Measurements from ENCODE around the gene CREG2.
A peak's percentile ranks its signal among the peaks of the same experiment; 100 is the strongest.
"Not testable (repeated sequence)": the region's sequence is repeated elsewhere in the genome, so short reads cannot be mapped to it uniquely, and the experiment has no call there.

The CREG2 gene

DNA sequence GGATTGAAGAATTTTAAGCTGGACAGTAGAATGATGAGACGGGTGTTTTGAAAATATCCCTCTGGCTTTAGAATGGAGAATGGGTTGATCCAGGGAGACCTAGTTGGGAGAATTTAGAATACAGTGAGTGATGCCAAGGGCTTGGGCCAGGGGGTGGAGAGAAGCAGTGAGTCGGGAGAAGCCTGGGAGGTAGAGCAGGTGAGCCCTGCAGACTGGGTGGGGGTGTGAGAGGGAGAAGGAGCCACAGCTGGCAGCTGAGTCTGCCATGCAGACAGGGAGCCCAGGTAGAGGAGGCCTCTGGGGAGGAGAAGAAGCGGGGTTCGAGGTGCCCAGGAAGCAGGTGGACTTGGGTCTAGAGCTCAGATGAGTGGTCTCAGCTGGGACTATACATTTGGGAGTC lies 18.2 kb downstream of the CREG2 start:
- DNase-seq = no peak

DNA sequence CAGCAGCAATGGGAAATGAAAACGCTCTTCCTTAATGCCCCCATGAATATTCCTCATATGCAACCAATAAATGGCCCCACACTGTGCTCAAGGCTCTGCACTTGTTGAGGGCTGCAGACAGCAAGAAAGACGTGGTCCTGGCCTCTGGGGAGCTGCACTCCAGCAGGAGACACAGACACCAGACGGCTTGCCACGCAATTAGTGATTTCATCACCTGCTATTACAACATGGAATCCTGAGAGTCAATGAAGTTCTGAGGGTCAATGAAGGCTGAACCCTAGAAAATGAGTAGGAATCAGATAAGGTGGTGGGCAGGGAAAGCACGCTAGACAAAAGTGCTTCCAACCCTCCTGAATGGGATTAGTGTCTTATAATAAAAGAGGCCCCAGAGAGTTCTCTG lies 18.9 kb downstream of the CREG2 start:
- DNase-seq = no peak

DNA sequence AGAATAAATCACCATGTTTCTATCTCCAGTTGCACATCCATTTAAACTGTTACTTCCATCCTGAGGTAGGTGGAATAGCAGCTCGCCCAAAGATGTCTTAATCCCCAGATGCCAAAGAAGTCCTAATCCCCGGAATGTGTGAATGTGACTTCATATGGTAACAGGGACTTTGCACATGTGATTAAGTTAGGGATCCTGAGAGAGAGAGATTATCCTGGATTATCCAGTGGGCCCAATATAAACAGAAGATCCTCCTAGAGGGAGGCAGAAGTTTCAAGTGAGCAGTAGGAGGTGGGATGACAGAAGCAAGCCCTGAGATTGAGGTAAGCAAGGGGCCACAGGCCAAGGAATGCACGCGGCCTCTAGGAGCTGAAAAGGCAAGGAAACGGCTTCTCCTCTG lies 19.8 kb downstream of the CREG2 start:
- DNase-seq = no peak

DNA sequence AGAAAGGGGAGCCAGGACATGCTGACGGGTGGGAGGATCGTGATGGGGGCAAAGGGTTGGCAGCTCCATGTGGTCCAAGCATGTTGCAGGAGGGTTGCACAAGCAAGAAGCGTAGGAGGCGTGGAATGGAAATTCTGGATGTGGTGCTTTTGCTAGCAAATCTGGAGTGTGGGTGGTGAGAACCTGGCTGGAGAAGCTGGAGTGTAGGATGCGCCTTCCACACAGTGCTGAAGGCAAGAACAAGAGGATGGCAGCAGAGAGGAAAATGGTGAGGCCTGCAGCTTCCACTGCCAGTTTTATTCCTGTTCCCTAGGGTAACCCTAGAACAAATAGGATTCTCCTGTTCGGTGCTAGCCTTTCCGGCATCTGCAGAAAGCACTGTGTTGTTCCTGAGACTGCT lies 22.4 kb downstream of the CREG2 start:
- no peak for DNase-seq

DNA sequence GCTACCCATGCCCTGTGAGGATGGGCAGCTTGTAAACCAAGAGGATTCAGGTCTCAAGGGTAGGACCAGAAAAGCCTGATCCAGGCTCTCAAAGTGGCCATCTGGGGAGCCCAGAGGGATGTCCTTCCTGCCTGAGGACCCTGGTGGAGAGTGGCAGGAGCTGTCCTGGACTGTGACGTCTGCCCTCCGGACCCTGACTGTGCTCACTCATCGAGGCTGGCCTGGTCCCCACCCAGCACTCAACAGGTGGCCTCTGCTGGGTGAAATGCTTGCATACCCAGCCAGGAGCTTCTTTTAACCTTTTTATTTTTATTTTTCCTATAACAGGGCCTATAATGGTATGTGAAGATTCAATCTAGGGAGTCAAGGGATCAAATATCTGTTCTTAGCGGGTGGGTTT lies 24.5 kb downstream of the CREG2 start:
- no peak for DNase-seq

DNA sequence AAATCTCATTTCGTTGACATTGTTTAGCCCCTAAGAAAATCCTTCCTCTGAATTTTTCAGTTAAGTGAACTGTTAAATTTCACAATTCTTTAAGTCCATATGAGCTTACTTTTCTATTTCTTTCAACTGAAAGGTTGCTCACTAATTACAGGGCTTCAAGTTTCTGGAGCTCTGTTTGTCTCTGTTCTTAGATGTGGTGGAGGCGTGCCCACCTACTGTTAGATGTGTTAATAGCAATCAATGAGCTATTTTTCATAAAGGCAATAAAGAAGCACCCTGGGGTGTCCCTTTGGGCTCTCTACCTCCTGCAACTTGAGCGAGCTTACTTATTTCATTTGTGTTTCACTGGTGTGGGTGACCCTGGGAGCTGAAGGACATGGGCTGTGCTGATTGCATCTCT lies 25.0 kb downstream of the CREG2 start:
- no peak for DNase-seq

DNA sequence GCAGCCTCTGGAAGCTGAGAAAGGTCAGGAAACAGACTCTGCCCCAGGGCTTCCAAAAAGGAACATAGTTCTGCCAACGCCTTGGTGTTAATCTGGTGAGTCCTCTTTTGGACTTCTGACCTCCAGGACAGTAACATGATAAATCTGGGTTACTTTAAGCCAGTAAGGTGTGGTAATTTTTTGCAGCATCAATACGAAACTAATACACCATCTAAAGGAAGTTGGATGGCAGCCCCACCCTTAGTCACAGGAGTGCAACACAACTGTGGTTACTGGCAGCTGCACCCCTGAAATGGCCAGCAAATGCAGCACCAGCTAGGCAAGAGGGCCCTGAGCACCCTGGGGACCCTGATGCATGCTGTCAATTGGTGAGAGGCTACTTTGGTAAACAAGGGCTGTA lies 25.8 kb downstream of the CREG2 start:
- no peak for DNase-seq

DNA sequence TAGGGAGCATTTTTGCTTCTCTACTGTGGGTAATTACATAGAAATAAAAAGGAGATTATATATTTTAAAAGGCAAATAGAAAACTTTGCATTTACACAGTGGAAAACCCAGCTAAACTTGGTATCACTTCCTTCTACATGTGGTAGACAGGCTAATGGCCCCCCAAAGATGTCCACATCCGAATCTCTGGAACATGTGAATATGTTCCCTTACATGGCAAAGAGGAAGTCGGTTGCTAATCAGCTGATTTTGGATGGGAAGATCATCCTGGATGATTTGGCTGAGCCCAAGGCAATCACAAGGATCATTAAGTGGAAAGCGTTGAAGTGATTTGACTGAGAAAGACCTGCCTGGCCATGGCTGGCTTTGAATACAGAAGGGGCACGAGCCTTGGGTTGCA lies 26.2 kb downstream of the CREG2 start:
- DNase-seq = no peak

DNA sequence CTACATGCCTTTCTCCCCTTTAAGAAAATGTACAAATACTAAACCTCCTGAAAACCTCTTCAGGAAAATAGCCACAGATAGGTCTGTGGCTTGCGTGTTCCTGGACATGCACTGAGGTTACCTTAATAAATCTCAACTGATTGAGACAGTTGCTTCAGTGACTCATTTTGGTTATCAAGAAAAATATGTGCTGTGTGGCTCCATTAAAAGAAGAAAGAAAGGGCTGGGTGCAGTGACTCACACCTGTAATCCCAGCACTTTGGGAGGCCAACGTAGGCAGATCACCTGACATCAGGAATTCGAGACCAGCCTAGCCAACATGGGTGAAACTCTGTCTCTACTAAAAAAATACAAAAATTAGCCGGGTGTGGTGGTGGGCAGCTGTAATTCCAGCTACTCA lies 27.1 kb downstream of the CREG2 start:
- no peak for DNase-seq

DNA sequence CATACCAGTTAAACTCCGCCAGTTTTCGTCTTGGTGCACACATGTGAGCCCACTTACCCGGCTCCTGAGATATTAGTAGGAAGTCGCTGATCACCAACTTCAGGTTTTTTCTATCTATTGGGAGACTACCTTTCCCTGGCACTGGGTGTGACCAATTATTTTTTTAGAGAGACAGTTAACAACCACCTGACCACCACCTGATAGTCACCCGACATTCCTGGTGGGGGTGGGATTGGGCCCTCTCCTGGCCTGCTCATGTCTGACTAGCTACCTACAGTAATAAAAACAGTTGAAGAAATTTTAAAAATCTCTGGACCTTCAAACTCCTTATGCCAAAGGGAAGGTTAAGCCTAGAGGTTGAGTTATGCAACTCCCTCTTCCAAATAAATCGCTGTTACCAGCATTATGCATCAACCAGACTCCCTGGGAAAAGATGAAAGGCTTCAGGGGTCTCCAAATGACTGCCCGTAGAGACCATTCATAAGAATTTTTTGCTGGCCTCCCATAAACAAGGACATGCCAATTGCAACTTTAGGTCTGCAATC lies 27.8 kb downstream of the CREG2 start:
- DNase-seq = no peak

DNA sequence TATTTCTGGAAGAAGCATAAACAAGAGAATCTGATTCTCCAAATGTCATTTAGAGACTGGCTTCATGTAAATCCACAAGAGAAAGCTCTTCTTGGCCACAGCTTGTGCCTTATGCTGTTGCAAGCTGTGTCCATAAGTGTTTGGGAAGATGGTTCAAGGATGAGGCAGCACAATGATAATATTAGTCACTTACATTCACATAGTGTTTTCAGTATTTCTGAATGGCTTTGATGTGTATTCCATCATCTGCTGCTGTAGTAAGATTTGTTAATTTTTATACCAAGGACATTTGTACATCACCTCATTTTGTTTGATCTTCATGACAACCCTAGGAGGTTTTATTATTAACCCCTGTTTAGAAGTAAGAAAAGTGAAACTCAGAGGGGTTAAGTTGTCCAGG lies 29.9 kb downstream of the CREG2 start:
- DNase-seq = no peak

DNA sequence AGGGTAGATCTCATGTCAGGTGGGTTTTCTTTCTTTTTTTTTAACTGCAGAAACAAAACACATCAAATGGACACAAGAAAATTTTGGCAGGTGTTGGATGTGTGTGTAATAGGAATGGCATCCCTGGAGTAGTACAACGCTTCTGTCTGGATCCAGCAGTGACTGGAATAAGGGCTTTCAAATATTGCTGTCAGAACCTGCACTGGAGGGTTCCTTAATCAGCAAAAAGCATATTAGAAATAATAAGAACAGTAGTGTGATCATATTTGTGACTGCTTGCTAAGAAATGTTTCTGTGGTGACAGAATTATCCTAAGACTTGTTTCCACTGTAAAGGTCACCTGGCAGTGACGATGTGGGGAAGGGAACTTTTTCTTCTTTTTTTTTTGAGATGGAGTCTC lies 30.8 kb downstream of the CREG2 start:
- no peak for DNase-seq

DNA sequence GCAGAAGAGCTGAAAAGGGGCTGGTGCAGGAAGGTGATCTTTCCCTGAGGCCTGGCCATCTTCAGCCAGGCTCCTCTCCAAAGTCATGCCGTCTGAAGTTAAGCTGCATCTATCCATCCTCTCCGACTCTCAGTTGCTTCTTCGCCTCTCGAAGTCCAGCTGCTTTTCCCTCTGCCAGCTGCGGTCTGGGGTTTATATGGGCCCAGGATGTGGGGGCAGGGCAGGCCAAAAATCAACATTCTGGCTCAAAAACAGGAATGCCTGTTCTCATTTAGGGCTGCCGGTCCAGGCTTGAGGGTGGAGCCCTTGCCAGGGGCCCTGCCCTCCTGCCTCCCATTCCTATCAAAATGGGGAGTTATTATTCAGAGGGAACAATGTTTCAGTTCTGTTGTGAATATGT lies 31.2 kb downstream of the CREG2 start:
- no peak for DNase-seq

DNA sequence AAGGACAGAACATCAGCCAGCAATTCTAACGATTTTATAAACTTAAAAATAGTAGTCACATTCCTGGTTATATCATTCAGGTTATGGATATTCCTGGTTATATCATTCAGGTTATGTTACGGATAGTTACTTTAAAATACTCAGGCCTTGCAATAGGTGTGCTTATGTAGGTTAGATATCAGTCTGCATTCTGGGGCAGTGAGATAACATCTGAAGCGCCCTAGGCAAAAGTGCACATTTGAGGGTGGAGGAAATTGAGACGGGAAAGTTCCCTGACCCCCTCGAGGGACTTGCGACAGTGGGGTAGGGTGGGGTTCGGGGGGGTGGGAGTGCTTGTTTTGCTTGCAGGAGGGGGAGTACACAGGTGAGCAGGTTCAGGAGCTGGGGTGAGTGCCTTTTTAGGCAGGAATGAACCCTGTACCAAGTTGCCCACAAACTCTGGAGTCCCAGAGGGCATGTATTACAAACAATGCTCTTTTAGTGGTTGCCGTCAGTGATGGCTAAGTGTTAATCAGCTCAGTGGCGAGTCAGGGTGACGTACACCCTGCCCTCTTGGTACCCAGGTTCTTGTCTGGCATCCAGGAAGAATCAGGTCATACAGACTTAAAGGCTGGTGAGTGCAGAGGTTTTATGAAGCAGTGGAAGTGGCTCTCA lies 31.8 kb downstream of the CREG2 start:
- no peak for DNase-seq

DNA sequence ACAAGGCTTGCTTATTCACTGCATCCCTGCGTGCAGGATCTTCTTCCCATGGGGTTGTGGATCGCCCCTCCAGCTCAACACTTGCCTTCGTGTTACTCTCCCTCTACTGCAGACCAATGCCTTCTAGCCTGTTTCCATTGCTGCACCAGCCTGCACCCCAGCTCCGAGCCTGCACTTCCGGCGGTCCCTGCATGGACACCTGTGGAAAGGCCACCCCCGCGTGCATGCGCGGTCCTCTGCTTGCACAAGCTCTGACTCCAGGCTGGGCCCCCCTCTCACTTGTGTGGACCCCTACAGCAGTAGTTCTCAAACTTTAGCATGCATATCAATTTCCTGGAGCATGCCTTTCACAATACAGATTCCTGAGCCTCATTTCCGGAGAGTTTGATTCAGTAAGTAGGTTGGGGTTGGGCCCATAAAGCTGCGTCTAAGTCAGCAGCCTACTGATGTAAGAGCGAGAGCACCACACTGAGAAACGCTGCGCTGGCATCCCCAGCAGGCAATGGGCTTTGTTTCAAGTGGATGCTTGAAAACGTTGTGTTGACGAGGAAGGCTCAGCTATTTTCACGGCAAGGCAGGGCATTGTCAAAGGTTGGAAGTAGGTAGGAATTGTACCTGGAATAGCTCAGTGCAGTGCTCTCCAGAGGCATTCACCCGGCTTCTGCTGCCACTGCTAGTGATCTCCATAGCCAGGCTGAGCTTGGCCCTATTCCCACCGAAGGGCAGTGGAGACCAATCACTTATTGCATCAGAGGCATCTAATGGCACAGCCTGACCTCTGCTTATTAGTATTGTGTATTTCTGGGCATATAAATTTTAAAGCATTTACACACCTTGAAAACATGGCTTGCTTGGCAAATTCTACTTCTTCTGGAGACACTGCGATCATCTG lies 32.6 kb downstream of the CREG2 start:
- DNase-seq = no peak

DNA sequence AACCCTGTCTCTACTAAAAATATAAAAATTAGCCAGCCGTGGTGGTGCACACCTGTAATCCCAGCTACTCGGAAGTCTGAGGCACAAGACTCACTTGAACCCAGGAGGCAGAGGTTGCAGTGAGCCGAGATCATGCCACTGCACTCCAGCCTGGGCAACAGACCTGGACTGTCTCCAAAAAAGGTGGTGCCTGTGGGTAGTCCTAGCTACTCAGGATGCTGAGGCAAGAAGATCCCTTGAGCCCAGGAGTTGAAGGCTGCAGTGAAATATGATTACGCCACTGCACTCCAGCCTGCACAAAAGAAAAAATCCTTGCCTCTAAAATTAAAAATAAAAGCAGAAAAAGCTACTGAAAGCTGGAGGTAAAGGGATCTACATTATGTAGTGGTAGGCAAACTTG lies 34.7 kb downstream of the CREG2 start:
- DNase-seq = not testable (repeated sequence)

DNA sequence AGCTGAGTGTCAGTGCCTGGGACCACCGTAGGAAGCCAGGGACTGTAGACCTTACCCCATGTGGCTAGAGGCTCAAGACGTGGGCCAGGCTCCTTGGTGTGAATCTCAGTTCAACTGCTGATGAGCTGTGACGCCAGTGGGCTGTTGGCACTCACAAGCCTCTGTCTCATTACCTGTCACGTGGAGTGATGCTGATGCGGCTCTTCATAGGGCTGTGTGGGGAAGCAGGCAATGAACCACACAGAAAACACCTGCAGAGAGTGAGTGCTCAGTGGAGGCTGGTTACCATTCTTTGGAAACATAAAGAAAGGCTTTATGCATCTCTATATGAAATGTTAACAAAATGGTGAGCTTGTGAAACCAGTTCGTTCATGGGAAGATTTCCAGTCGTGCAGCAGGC lies 36.1 kb downstream of the CREG2 start:
- DNase-seq = no peak

DNA sequence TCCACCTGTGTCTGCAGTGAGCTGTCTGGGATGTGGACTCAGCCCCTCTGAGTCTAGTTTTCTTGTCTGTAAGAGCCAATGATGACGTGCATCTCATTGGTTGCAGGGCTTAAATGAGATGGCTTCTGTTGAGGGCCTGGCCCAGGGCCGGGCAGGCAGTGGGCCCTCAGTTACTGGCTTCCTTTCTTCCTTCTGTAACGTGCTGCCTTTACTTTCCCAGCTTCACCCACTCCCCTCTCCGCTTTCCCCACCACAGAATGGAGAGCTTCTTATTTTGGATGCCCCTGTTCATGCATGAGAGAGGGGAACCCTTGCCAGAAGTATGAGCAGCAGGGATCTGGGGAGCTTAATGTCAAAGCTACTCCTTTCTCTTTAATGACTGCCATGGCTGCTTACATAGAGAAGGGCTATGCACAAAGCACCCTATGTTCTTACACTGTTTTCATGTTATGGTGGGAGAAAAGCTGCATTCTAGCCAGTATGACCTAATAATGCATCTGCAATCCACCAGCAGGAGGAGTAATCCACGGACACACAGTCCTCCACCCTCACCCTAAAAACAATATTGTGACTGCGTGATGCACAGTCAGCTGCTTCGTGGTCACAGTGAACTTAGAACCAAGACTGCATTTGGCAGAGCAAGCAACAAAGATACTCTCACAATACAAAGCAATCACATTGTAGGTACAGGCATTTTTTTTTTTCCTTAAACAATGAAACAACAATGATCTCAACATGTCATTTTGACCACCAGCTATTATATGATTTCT lies 37.2 kb downstream of the CREG2 start:
- no peak for DNase-seq

DNA sequence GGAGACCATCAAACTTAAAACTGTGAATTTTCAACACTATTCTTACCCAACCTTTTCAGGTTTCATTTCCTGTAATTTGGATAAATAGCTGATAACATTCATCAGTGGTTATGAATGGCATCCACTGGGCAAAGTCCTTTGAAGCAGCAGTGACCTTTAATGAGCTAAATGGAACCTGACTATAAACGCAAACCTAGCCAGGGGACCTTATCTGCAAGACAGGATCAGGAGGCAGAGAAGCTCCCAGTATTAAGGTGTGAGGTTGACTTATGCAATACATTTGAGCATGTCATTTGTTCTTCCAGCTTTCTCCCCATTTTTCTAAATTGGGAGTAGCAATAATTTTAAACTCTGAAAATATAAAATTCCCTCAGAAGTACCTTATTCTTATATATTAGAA lies 38.4 kb downstream of the CREG2 start:
- DNase-seq = no peak

DNA sequence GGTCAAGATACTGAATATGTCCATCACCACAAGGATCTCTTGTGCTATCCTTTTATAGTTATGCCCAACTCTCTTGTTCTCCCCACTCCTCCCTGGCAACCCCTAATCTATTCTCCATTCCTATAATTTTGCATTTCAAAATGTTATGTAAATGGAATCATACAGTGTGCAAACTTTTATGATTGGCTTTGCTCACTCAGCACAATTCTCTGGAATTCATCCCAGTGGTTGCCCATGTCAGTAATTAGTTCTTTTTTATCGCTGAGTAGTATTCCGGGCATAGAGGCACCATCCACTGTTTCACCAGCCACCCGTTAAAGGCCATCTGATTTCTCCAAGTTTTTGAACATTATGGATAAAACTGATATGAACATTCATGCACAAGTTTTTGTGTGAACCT lies 40.4 kb downstream of the CREG2 start:
- no peak for DNase-seq

DNA sequence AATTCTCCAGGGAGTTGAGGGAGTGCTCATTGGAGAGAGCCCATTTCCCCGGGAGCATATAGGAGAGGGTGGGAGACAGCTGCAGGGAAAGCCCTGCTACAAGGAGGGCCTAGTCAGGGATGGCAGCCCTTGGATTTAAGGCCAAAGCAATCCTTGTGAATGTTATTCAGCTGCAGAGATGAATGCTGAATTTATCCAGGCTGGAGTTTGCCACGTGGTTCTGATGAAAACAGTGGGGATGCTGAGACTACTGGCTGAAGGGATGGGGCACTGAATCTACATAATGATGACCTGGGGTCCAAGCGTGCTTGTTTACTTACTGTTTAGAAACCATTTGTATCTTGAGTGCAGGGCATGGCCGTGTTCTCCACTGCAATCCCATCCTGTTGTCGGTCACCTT lies 43.2 kb downstream of the CREG2 start:
- no peak for DNase-seq

DNA sequence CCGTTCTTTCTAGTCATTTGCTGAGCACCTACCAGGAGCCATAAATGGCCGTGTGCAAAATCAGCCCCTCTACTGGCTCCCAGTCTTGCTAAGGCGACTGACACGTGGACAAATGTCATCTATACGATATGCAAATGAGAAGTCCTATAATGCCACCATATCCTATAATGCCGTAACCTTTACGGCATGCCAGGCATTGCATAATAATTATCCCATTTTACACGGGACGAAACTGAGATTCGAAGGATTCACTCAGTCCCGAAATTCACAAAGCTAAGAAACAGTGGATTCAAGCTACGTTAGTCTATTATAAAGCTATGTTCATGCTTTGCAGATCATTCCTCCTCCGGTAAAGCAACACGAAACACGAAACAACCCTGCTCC lies 44.7 kb downstream of the CREG2 start:
- DNase-seq = no peak

DNA sequence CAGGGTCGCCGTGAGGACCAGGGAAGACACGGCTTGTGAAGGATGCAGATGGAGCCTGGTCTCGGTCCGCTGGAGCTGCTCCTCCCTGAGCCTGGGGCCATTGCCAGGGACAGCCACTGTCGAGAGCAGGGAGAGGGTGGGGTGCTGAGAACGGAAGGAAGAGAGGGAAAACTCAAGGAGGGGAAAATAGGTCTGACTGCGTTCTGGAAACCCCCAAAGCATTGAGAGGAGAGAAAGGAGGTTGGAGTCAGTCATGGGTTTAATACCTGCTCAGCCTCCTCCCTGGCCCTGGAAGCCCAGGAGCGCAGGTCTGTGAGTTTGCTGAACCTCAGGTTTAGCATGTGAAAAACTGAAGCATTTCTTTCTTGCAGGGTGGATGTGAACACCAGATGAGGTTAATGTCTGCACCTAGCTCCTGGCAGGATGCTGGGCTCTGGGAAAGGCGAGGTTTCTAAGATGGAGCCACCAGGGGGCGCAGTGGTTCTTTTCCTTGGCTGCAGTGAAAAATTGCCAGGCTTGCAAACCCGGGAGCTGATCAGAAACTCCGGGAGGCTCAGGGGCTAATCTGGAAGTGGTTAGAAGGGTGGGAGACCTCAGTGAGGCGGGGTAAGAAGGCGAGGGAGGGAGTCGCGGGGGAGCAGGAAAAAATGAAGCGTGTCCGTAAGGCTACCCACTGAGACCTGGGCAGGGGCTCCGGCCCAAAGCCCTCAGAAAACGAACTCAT lies 45.2 kb downstream of the CREG2 start:
- DNase-seq = peak; percentile 61
